ENCODE data around the gene ONECUT2.
"Not testable (repeated sequence)": the region's sequence is repeated elsewhere in the genome, so short reads cannot be mapped to it uniquely, and the experiment has no call there.

The ONECUT2 gene

DNA sequence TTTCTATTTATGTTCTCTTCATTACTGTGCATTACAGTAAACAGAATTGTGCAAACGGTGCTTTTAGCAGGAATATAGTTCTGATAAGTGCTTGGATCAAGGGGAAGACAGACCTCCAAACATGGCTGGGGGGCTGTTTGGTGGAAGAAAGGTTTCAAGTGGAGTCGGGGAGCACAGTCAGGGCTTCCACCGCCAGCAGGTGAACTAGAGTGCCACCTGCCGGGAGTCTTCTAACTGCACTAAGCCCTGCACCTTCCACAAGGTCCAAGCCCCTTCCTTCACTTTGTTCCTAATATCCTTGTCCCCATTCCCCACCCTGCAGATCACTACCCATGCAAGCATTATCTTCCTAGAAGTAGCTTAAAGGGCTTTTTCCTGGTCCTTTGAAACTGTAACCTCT is 11.1 kb downstream of the ONECUT2 start:
- no peak for FAIRE-seq

DNA sequence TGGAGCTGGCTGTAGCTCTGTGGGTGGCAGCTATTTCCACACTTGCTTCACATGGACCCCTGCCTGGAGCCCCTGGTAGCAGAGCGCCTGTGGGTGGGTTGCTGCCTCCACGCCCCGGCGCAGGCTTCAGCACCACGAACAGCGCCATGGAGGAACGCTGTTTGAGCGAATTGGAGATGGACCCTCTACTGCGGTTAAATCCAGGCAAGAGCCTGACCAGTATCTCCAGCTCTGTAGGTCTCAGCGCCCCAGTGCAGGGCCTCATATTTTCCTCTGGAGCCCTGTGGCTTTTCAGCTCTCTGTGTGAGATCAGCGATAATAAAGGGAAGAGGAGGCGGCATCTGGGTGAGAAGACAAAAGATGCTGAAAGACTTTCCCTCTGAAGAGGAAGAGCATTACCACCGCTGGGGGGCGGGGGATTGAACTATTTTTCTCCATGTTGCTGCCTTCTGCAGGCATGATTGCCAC is 12.0 kb downstream of the ONECUT2 start:
- FAIRE-seq, result no peak

DNA sequence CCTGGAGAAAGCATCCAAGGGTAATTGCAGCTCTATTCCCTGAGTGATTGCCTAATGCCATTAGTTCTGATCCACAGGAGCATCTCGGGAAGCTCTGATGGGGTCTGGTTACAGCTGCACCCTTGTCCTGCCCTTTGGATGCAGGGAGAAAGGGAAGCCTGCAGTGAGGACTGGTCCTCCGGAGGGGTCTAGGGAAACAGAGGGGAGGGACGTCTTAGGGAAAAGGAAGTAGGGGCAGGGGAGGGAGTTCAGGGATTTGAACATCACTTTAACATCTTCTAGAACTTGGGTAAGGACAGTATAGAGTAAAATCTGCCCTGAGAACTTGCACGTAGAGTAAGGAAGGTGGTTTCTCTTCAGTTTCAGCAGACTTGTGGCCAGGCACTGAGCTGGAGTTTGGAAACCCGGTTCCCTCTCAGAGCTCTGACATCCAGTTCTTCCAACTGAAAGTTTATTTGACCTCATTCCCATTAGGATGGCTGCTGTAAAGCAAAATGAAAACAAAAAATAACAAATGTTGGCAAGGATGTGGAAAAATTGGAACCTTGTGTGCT is 20.5 kb downstream of the ONECUT2 start:
- FAIRE-seq, result no peak

DNA sequence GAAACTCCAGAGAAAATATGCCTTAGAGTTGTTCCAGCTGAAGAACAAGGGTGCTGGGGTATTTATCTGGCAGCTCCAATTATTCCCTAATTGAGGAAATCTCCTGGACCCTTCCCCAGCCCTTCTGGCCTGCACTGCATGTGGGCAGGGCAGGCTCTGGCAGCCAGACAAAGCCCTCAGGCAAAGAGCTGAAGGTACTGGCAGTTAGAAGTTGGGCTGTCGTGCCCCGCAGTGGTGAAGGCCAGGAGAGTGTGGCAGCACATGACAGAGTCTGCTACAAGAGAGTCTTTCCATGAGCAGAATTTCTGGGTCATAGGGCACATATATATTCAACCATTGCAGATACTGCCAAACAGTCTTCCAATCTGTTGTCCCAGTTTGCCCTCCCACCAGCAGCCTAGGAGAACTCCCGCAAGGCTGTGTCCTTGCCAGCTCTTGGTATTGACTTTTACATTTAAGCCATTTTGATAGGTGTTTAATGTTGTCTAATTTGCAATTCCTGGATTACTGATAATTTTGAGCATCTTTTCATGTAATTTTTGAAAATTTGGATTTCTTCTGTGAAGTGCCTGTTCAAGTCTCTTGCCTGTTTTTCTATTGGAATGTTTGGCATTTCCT is 26.6 kb downstream of the ONECUT2 start:
- FAIRE-seq, result no peak

DNA sequence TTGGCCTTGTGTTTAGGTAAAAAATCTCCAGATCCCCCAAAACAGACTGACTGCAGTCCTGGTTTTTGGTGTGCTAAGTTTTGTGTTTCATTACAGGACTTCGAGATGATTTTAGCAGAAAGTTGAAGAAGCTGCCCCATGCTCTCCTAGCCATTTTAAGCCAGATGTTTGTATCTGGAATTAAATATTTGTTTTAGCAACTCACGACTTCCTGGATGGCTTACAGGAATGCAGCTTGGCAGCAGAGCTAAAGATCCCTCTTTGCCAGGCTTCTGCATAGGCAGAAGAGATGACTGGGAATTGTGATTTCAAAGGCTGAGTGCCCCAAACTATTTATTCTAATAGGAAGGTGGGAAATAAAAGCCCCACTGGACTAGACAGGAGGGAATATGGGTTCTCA is 31.1 kb downstream of the ONECUT2 start:
- FAIRE-seq, result no peak

DNA sequence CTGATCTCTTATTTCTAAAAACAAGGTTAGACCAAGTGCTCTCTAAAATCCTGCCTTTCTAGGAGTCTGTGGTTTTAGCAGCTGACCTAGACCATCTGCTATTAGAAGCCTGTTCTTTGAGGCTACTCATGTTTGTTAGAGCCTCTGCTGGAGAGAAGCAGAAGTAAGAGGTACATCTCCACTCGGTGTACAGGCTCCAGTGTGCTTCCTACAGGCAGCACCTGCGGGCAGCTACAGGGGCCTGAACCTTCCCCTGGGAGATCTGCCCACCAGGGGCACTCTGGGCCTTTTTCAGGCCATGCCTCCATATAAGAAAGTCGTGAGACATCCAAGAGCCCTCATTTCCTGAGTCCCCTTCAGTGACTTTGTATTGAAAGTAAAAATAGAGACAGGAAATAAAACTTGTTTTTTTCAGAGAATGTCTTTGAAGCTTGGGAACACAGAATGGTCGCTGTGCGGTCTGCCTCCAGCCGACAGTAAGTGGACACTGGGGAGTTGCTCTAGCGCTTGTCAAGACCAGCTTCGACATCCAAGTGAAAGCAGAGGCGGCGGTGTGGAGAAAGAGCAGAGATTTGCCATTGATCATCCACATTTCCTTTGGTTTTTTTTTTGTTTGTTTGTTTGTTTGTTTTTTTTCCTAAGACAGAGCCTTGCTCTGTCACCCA is 31.7 kb downstream of the ONECUT2 start:
- no peak for FAIRE-seq

DNA sequence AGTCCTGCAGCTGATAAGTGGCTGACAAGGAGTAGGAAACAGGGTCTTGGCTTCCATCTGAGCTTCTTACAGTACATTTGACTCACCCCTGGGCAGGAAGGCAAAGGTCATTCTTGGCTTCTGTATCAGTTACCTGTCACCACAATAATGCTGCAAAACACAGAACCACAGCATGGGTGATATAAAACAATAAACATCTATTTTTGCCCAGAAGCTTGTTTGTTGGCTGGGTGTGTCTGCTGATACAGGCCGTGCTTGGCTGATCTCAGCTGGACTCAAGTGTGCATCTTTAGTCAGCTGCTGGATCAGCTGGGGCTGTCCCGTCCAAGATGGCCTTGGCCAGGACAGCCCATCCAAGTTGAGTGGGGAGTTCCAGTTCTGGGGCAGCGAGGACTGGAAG is 34.7 kb downstream of the ONECUT2 start:
- FAIRE-seq, result no peak

DNA sequence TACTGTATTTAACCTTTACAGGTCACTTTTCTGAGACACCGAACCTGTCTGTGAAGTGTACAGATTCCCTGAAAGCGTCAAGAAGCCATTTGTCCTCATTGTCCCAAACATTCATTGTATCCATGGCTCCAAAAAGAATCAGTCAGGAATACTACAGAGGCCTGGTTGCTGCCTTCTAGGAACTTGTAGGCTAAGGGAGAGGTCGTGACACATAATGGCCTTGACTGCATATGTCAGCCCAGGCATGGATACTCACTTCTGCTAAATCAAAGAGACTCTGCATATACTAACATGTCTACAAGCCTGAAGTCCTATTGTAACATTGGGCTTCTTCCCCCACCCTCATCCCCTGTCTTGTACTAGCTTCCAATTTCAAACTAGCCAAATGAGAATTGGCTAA is 40.2 kb downstream of the ONECUT2 start:
- no peak for FAIRE-seq

DNA sequence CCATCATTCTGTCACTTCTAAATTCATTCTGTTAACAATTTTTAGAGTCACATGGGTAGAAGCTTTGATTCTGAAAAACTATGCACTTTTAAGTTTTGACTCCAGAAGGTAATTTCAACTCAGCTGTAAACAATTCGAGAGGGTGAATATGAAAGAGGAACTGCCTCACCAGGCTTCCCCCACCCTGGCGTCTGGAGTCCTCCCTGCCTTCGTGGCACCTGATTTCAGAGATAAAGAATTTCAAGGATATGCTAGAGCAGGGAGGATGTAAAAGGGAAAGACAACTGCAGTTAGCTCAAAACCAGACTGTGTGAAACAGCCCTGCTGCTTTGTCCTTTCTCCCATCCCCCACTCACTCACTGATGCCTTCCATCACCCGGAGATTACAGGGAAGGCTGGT is 40.7 kb downstream of the ONECUT2 start:
- FAIRE-seq, result no peak

DNA sequence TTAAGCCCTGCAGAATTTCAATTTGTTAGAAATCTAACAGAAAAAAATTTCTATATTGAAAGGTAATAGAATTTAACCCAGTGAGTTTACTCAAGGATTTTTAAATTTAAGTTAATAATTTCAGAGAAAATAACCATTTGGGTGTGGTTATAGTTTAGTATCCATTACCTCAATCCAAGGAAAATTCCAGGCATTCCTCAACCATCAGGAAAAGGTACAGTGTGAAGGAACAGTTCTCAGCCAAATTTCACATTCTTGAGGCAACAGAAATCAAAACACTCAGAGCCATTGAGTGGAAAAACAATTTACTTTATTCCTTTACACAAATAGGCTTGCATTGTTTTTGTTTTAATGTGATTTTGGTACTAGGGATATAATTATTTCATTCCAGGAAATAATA is 45.6 kb downstream of the ONECUT2 start:
- FAIRE-seq, result no peak

DNA sequence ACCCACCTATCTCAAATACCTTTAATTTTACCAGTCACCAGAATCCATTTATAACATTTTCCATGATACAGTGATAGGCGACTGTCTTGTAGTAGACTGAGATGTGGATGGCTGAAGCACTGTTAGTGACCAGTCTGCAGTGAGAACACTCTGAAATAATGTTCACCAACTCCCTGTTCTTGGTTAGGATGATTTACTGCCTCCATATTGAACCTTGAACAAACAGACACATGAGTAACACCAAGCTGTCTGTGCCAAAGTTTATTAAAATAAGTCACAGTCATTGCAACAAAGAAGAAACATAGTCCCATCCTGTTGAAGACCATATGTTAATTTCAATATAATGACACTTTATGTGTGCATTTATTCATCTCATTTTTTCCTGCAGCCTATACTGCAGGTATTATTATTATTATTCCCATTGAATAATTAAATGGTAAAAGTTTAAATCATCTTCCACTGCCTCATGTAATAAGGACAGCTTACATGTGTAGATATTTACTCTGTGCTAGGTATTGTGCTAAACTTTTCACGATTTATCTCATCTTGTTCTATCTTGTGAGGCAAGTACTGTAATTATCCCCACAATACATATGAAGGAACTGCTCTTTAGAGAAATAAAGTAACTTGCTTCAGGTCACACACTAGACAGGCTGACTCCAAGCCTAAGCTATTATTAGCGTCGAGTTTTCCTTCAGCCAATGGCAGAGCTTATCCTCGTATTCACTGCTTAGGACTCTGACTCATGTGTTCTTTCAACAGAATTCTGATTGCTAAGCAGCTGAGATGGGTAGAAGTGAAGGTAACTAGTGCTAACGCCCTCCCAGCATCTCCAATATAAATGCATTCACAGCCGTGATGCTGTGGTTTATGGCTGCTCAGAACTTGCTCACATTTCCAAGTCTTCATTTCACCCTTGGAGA is 62.5 kb downstream of the ONECUT2 start:
- no peak for FAIRE-seq

DNA sequence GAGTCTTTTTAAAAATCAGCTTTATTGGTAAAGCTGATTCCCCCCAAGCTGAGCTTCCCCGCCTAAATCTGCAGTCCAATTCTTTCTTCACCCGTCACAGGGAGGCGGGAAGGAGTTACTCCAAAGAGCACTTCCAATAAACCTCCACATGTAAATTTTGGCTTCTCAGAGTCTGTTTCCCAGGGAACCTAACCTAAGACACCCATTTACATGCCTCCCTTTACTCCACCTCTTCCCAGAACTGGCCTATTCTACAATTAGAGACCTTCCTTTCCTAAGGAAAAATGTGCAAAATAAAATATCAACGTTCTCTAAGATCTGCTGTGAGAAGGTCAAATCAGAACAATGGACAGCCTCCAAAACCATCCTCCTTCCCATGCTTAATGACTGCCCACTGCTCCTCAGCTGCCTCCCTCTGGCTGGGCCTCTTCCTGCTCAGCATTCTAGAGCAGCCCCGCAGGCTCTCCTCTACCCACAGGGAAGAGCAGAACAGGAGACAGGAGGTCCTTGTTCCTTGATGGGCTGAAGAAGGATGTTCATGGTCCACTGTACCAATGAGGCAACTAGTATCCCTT is 63.6 kb downstream of the ONECUT2 start:
- FAIRE-seq, result no peak

DNA sequence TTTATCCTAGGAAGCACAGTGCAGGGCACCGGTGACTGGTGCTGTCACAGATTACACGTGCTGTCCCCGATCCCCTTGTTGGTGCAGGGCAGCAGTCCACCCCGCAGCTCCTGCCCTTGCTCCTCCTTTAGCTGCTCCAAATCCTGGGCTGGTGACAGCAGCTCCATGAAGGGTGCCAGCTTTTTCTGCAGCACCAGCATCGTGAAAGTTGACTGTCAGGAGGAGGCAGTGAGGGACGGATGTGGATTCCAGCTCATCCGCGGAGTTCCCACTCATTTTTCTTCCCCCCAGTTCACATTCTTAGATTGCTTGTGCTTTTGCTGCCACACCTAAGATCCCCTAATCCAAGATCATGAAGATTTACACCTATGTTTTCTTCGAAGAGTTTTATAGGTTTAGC is 67.5 kb downstream of the ONECUT2 start:
- FAIRE-seq, result no peak

DNA sequence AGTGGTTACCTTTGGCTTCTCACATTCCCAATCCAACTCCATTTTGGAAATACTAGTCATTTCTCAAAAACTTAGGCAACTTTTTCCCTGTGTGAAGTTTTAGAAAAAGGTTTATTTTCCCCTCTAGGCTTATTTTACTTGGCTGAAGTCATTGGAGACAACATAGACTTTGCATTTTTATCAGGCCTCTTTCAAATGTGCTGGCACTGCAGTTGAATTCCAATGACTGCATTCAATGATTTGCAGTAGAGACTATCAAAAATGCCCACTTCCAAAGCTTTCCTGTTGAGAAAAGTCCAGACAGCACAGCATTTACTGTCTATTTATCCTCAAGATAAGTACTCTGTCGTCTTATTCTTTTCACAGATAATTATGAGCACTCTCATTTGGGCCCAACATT is 70.1 kb downstream of the ONECUT2 start:
- FAIRE-seq, result no peak

DNA sequence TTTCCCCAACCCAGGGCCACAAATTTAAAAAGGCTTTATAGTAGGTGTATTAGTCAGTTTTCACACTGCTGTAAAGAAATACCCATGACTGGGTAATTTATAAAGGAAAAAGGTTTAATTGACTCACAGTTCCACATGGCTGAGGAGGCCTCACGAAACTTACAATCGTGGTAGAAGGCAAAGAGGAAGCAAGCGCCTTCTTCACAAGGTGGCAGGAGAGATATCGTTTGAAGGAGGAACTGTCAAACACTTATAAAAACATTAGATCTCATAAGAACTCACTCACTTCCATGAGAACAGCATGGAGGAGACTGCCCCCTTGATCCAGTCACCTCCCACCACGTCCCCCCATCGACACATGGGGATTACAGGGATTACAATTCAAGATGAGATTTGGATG is 80.9 kb downstream of the ONECUT2 start:
- no peak for FAIRE-seq

DNA sequence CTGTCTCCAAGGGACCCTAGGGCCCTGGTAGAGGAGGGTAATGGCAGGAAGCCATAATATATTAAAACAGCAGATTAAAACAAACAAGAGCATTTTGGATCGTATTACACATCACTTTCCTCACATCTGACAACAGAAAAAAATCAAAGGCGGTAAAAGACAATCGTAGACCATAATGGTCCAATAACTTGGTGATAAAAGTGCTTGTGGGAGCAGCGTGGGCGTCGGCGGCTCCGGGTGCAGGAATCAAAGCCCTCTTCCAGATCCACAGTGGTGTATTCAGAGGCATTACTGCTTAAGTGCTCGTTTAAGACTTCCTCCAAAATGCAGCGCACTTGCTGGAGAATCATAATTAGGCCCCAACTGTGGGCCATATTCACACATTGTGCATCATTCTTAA is 83.4 kb downstream of the ONECUT2 start:
- FAIRE-seq, result no peak

DNA sequence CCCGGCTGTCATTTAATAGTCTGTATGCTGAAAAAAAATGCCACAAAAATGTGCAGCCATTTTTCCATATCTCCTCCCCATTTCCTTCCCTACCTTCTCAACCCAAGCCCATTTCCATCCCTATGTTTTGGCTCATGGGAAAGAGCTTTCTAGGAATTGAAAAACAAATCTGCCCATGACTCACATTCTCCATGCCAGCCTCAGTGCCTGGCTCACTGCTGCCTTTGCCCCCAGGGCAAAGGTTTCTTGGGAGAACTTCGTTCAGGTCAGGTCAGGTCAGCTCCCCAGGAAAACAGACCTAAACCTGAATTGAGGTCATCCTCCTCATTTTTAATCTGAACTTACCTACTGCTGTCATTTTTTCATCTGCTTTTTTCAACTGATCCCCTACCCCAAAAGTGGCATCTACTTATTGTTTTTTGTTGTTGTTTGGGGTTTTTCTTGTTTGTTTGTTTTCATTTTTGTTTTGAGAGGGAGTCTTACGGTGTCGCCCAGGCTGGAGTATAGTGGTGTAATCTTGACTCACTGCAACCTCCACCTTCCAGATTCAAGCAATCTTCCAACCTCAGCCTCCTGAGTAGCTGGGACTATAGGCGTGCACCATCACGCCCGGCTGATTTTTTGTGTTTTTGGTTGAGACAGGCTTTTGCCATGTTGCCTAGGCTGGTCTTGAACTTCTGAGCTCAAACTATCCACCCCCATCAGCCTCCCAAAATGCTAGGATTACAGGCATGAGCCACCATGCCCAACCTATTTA is 84.7 kb downstream of the ONECUT2 start:
- FAIRE-seq, result no peak

DNA sequence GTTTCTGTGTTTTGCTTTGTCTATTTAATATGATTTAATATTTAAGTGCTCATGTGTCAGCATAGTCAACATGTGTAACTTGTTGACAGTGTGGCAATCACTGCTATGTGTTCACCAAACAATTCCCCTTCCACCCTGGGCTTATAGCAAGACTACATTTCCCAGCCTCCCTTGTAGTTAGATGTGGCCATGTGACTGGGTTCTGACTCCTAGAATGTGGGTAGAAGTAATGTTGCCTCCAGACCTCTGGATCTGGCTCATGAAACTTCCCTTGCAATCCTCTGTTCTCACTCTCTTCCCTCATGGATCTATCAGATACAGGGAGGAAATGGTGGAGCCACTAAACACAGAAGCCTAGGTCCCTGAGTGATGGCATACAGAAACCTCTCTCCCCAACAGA is 87.2 kb downstream of the ONECUT2 start:
- not testable (repeated sequence) for FAIRE-seq

DNA sequence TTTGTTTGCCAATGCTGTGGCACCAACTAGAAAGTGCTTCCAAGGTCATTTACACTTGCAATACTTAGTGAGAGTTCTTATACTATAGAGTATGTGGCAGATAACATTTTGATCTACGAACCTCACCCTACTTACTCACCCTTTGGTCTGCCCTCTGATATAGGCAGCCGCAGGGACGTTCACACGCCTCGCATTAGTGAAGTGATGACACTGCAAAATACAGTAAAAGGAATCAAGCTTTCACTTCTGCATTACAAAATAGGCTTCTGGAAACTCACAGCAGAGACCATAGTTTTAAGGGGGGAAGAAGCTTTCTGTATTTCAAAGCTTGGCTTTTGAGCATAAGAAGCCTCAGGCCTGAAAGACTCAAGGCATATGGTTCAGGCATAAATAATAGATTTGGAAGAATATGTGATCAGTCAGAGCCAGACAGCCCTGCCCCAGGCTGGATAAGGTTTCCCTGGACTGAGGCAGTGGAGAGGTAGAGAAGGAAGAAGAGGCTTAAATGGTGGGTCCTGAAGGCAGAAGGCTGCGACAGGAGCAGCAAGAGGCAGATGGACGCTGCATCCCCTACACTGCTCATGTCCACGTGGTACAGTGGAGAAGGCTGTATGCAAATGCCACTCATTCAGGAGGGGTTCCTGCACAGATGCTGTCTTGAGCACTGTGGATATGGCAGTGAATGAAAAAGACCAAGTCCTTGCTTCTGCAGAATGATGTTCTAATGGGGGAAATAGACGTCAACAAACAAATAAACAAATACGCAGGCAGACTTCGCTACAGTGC is 88.2 kb downstream of the ONECUT2 start:
- no peak for FAIRE-seq

DNA sequence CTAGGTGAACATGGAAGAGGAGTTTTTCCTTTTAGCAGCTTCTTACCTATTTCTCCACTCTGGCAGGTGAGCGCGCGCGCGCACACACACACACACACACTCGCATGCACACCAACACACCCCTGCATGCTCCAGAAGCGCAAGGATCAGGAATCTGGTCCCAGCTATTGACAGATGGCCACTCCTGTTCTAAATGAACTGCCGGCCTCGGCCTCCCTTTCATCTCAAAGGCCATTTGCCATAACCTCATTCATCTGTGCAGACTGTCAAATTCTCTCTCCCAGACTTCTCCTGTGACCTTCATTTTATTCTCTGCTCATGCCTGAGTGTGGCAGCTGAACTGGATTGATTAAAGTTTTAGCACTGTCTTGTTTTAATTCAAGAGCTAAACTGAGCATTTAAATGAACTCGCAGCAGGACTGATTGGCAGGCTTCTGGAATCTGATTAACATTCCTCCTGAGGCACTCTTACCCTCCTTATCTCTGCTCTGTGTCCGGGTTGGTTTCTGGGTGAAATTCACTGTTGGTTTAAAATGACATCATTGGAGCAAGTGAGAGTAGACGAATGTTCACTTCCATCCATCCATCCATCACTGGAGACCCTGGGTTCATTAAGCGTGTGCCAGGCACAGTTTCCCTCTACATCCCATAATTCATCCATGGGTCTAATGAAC is 92.5 kb downstream of the ONECUT2 start:
- no peak for FAIRE-seq

DNA sequence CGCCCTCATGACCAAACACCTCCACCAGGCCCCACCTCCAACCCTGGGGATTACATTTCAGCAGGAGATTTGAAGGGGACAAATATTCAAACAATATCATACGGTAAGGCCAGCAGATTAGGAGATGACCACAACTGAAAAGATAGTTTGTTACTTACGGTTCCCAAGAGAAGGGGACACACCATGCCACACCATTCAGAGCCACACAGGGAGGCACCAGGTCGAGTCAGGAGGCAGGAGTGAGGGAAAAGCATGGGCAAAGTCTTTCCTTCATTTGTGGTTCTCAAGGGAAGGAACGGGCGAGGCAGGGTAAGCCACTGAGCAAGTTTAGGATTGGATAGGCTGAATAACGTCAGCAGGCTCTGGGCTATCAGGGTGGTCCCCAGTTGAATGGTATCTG is 94.0 kb downstream of the ONECUT2 start:
- no peak for FAIRE-seq
